ENCODE measurements around the gene ASIC3. TPM values are rescaled to one million over a fixed set of nuclear protein-coding genes. Genes with fewer than 3 reads are reported as not detected.

Gene ASIC3
- polyA plus RNA-seq, 1 donor (not counting 4 experiments of a cell fraction or from before 2014, with no cell fraction given) = 0.35 TPM

GRCh38 chr7:151088019-151088855 lies 39.9 kb downstream of the ASIC3 start:
- no peak overlapping the region for H2AFZ ChIP-seq (ENCODE audit: control insufficient read depth, low read length)
- H4K20me1 ChIP-seq (ENCODE audit: control insufficient read depth, extremely low read depth, insufficient read depth, low read length) = peaks cover 5% of the 10 kb centered on the region
- no peak for TF ChIP-seq CTCF (optimal IDR thresholded peaks at IDR 0.05 in 1 of 3, IDR thresholded peaks at IDR 0.05 in 1 of 3, conservative IDR thresholded peaks at IDR 0.05 in 1 of 3; ENCODE audit: extremely low read depth in 1 of 3, insufficient read depth in 2 of 3, low read length in 3 of 3)
- no peak for TF ChIP-seq EZH2 (IDR thresholded peaks at IDR 0.05; ENCODE audit: low read length)
- H3K4me1 ChIP-seq (ENCODE audit: control insufficient read depth, extremely low read depth, insufficient read depth, low read length) = peaks cover 25% of the 10 kb centered on the region
- H3K9me1 ChIP-seq (ENCODE audit: control insufficient read depth, extremely low read depth, insufficient read depth, low read length) = no peaks in the 10 kb centered on the region
- peak overlapping the region; percentile 99 for H3K4me2 ChIP-seq (ENCODE audit: control insufficient read depth, extremely low read depth, insufficient read depth, low read depth, low read length)
- peaks cover under 1 to 6% of the 10 kb centered on the region in 2 experiments for H3K36me3 ChIP-seq (ENCODE audit: control insufficient read depth in 2 of 2, extremely low read depth in 1 of 2, insufficient read depth in 2 of 2, low read length in 2 of 2)
- H3K4me3 ChIP-seq (ENCODE audit: control insufficient read depth in 2 of 3, extremely low read depth in 1 of 3, insufficient read depth in 2 of 3, low read depth in 1 of 3, low read length in 3 of 3) = peak overlapping the region; percentile 80 to 90 (median 83)
- DNase-seq (ENCODE audit: low read depth, low spot score) (no peak), FAIRE-seq (no peak)
- peak overlapping the region; percentile 93 for H3K9ac ChIP-seq (ENCODE audit: control insufficient read depth, extremely low read depth, insufficient read depth, low read length)
- peak overlapping the region; percentile 92 for H3K27ac ChIP-seq (ENCODE audit: control insufficient read depth, insufficient read depth, low read length)
- H3K9me3 ChIP-seq (ENCODE audit: control insufficient read depth, low read depth, low read length) = no peaks in the 10 kb centered on the region
- peaks cover 64% of the 10 kb centered on the region for H3K79me2 ChIP-seq (ENCODE audit: control insufficient read depth, insufficient read depth, low read length)
- dilution Hi-C loops (cut with MboI; ENCODE audit: extremely low pct_ligation_motif_present, low sequenced_read_pairs) = no loop called here
- H3K27me3 ChIP-seq (ENCODE audit: control insufficient read depth, extremely low read depth, insufficient read depth, low read length) = no peaks in the 10 kb centered on the region

- Histone ChIP-seq H3K27ac (ENCODE audit: control insufficient read depth, insufficient read depth, low read length) (peak overlapping the region; percentile 92), H3K9me3 (ENCODE audit: control insufficient read depth, low read depth, low read length) (no peaks in the 10 kb centered on the region), H3K4me3 (ENCODE audit: control insufficient read depth in 2 of 3, extremely low read depth in 1 of 3, insufficient read depth in 2 of 3, low read depth in 1 of 3, low read length in 3 of 3) (peak overlapping the region; percentile 80 to 90 (median 83)), H3K4me1 (ENCODE audit: control insufficient read depth, extremely low read depth, insufficient read depth, low read length) (peaks cover 21% of the 10 kb centered on the region), H3K9ac (ENCODE audit: control insufficient read depth, extremely low read depth, insufficient read depth, low read length) (peak overlapping the region; percentile 93), H2AFZ (ENCODE audit: control insufficient read depth, low read length) (peak overlapping the region; percentile 62), H3K36me3 (ENCODE audit: control insufficient read depth in 2 of 2, extremely low read depth in 1 of 2, insufficient read depth in 2 of 2, low read length in 2 of 2) (peaks cover 5 to 6% of the 10 kb centered on the region in 2 experiments), H3K27me3 (ENCODE audit: control insufficient read depth, extremely low read depth, insufficient read depth, low read length) (no peaks in the 10 kb centered on the region), H4K20me1 (ENCODE audit: control insufficient read depth, extremely low read depth, insufficient read depth, low read length) (peaks cover 5% of the 10 kb centered on the region), H3K9me1 (ENCODE audit: control insufficient read depth, extremely low read depth, insufficient read depth, low read length) (no peaks in the 10 kb centered on the region), H3K4me2 (ENCODE audit: control insufficient read depth, extremely low read depth, insufficient read depth, low read depth, low read length) (peak overlapping the region; percentile 99), H3K79me2 (ENCODE audit: control insufficient read depth, insufficient read depth, low read length) (peaks cover 72% of the 10 kb centered on the region)
- dilution Hi-C loops (cut with MboI; ENCODE audit: extremely low pct_ligation_motif_present, low sequenced_read_pairs) = no loop called here
- DNase-seq (ENCODE audit: low read depth, low spot score) (no peak), FAIRE-seq (no peak)
- no peak for TF ChIP-seq EZH2 (IDR thresholded peaks at IDR 0.05; ENCODE audit: low read length)
- no peak for TF ChIP-seq CTCF (optimal IDR thresholded peaks at IDR 0.05 in 1 of 3, IDR thresholded peaks at IDR 0.05 in 1 of 3, conservative IDR thresholded peaks at IDR 0.05 in 1 of 3; ENCODE audit: extremely low read depth in 1 of 3, insufficient read depth in 2 of 3, low read length in 3 of 3)
Observed at GRCh38 chr7:151088856-151089699, 40.7 kb downstream of the ASIC3 start.
